Measurements from ENCODE around the gene SHCBP1L. TPM values are rescaled to one million over a fixed set of nuclear protein-coding genes. Genes with fewer than 3 reads are reported as not detected.

Gene SHCBP1L
- polyA plus RNA-seq, 1 donor from 2014 or later, result not detected

DNA sequence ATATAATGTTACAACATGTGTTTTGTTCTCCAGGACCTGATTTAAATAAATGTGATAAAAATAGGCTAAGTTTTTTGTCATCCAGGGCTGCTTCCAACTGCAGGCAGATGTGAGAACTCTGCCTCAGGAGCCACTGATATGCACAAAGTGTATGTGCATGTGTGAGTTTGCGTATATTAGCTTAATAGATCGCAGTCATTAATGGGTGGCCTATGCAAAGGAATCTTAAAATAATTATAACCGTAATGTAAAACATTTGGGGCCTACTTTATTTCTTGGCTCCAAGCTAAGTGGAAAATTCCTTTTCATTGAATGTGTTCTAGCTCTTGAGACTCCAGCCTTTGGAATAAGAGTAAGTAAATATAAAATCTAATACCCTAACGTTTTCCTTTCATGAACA, 97.1 kb downstream of the SHCBP1L start:
- Histone ChIP-seq H3K9me3 (ENCODE audit: low read length) (no peaks in the 10 kb centered on the region), H4K20me1 (ENCODE audit: insufficient read depth) (peaks cover 10% of the 10 kb centered on the region), H3K4me2 (ENCODE audit: low read length) (no peak overlapping the region), H3K36me3 (ENCODE audit: insufficient read depth, low read length) (peaks cover 43% of the 10 kb centered on the region), H3K27me3 (ENCODE audit: insufficient read depth, low read depth, low read length) (no peaks in the 10 kb centered on the region), H2AFZ (ENCODE audit: low read depth, low read length) (no peak overlapping the region), H3K27ac (ENCODE audit: low read length) (no peak overlapping the region), H3F3A (ENCODE audit: insufficient read depth, low read length, poor library complexity, severe bottlenecking) (no peaks in the 10 kb centered on the region), H3K79me2 (replicated peaks; ENCODE audit: insufficient read depth, low read length) (peaks cover 45% of the 10 kb centered on the region), H3K9ac (ENCODE audit: low read length) (no peak overlapping the region), H3K4me3 (ENCODE audit: low read length) (no peak overlapping the region), H3K9me2 (ENCODE audit: insufficient read depth, low read length) (no peaks in the 10 kb centered on the region)
- no peak for TF ChIP-seq SMC3 (conservative IDR thresholded peaks at IDR 0.05; ENCODE audit: poor library complexity)
- TF ChIP-seq, protein P1, sequence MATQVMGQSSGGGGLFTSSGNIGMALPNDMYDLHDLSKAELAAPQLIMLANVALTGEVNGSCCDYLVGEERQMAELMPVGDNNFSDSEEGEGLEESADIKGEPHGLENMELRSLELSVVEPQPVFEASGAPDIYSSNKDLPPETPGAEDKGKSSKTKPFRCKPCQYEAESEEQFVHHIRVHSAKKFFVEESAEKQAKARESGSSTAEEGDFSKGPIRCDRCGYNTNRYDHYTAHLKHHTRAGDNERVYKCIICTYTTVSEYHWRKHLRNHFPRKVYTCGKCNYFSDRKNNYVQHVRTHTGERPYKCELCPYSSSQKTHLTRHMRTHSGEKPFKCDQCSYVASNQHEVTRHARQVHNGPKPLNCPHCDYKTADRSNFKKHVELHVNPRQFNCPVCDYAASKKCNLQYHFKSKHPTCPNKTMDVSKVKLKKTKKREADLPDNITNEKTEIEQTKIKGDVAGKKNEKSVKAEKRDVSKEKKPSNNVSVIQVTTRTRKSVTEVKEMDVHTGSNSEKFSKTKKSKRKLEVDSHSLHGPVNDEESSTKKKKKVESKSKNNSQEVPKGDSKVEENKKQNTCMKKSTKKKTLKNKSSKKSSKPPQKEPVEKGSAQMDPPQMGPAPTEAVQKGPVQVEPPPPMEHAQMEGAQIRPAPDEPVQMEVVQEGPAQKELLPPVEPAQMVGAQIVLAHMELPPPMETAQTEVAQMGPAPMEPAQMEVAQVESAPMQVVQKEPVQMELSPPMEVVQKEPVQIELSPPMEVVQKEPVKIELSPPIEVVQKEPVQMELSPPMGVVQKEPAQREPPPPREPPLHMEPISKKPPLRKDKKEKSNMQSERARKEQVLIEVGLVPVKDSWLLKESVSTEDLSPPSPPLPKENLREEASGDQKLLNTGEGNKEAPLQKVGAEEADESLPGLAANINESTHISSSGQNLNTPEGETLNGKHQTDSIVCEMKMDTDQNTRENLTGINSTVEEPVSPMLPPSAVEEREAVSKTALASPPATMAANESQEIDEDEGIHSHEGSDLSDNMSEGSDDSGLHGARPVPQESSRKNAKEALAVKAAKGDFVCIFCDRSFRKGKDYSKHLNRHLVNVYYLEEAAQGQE (IDR thresholded peaks at IDR 0.05; ENCODE audit: borderline replicate concordance), result no peak
- TF ChIP-seq MXI1 (conservative IDR thresholded peaks at IDR 0.05; ENCODE audit: poor library complexity, severe bottlenecking), result no peak
- TF ChIP-seq POLR2AphosphoS5 (IDR thresholded peaks at IDR 0.05), result no peak
- no peak for TF ChIP-seq EZH2 (IDR thresholded peaks at IDR 0.05; ENCODE audit: borderline replicate concordance, insufficient read depth, low read length, poor library complexity, severe bottlenecking)
- TF ChIP-seq, protein P2, sequence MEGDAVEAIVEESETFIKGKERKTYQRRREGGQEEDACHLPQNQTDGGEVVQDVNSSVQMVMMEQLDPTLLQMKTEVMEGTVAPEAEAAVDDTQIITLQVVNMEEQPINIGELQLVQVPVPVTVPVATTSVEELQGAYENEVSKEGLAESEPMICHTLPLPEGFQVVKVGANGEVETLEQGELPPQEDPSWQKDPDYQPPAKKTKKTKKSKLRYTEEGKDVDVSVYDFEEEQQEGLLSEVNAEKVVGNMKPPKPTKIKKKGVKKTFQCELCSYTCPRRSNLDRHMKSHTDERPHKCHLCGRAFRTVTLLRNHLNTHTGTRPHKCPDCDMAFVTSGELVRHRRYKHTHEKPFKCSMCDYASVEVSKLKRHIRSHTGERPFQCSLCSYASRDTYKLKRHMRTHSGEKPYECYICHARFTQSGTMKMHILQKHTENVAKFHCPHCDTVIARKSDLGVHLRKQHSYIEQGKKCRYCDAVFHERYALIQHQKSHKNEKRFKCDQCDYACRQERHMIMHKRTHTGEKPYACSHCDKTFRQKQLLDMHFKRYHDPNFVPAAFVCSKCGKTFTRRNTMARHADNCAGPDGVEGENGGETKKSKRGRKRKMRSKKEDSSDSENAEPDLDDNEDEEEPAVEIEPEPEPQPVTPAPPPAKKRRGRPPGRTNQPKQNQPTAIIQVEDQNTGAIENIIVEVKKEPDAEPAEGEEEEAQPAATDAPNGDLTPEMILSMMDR (IDR thresholded peaks at IDR 0.05; ENCODE audit: poor library complexity, severe bottlenecking), result no peak
- TF ChIP-seq TAF1 (IDR thresholded peaks at IDR 0.05; ENCODE audit: low read depth), result no peak
- no peak for TF ChIP-seq EP300 (conservative IDR thresholded peaks at IDR 0.05; ENCODE audit: poor library complexity, severe bottlenecking)
- no peak for TF ChIP-seq RAD21 (conservative IDR thresholded peaks at IDR 0.05)

DNA sequence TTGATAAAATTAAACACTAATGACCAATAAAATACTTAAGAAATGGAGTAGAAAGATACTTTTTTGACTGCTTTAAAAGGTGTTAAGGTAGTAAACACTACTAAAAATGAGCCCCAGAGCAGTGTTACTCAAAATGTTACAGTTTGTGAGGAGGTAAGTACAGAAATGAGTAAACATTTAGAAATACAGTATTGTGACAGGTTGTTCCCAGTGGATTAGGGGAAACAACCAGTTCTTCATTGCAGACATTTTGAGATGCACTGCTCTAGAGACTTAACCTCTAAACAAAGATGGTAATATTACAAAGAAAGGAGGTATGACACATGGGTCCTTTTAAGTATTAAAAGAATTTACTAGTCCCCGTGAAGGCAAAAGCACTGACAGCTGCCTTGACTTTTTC, 101.1 kb downstream of the SHCBP1L start:
- no peaks in the 10 kb centered on the region for H3K9me3 ChIP-seq (ENCODE audit: low read length)
- no peak overlapping the region for H2AFZ ChIP-seq (ENCODE audit: low read depth, low read length)
- H3K27me3 ChIP-seq (ENCODE audit: insufficient read depth, low read depth, low read length), result no peaks in the 10 kb centered on the region
- peaks cover 6% of the 10 kb centered on the region for H3F3A ChIP-seq (ENCODE audit: insufficient read depth, low read length, poor library complexity, severe bottlenecking)
- H3K9me2 ChIP-seq (ENCODE audit: insufficient read depth, low read length), result no peaks in the 10 kb centered on the region
- H3K27ac ChIP-seq (ENCODE audit: low read length), result no peak overlapping the region
- H4K20me1 ChIP-seq (ENCODE audit: insufficient read depth), result peaks cover 19% of the 10 kb centered on the region
- H3K79me2 ChIP-seq (replicated peaks; ENCODE audit: insufficient read depth, low read length), result peaks cover 77% of the 10 kb centered on the region
- peaks cover 25% of the 10 kb centered on the region for H3K36me3 ChIP-seq (ENCODE audit: insufficient read depth, low read length)
- TF ChIP-seq TAF1 (IDR thresholded peaks at IDR 0.05; ENCODE audit: low read depth) (no peak), RAD21 (conservative IDR thresholded peaks at IDR 0.05) (no peak), EZH2 (IDR thresholded peaks at IDR 0.05; ENCODE audit: borderline replicate concordance, insufficient read depth, low read length, poor library complexity, severe bottlenecking) (no peak), EP300 (conservative IDR thresholded peaks at IDR 0.05; ENCODE audit: poor library complexity, severe bottlenecking) (no peak), POLR2AphosphoS5 (IDR thresholded peaks at IDR 0.05) (no peak), SMC3 (conservative IDR thresholded peaks at IDR 0.05; ENCODE audit: poor library complexity) (no peak), MXI1 (conservative IDR thresholded peaks at IDR 0.05; ENCODE audit: poor library complexity, severe bottlenecking) (no peak)
- TF ChIP-seq, protein P2 (IDR thresholded peaks at IDR 0.05; ENCODE audit: poor library complexity, severe bottlenecking), result no peak
- TF ChIP-seq, protein P1 (IDR thresholded peaks at IDR 0.05; ENCODE audit: borderline replicate concordance), result no peak
- H3K9ac ChIP-seq (ENCODE audit: low read length), result no peak overlapping the region
- H3K4me3 ChIP-seq (ENCODE audit: low read length), result no peak overlapping the region
- no peak overlapping the region for H3K4me2 ChIP-seq (ENCODE audit: low read length)

Measured in neural cell (in vitro differentiated cells).